NCI-H1436 treated with DMSO at 0.1 percent for 48 hours (cell line): Measurements from ENCODE around the gene PTPN20.

Experiments used
- DNase-seq: peaks from one replicate; lab custom pipeline; 2025; lab: John Stamatoyannopoulos, UW

Gene PTPN20

GRCh38 chr10:47035171-47035818 lies 124.1 kb downstream of the PTPN20 start:
- DNase-seq, result no peak

GRCh38 chr10:47035819-47036337 lies 124.7 kb downstream of the PTPN20 start:
- DNase-seq, result no peak

- no peak for DNase-seq
Measured at GRCh38 chr10:47036771-47037170, 125.5 kb downstream of the PTPN20 start.

- no peak for DNase-seq
Measured at GRCh38 chr10:47037654-47038425, 126.6 kb downstream of the PTPN20 start.

- no peak for DNase-seq
Measured at GRCh38 chr10:47038881-47039561, 127.8 kb downstream of the PTPN20 start.

- DNase-seq, result no peak
Measured at GRCh38 chr10:47039562-47039913, 128.3 kb downstream of the PTPN20 start.

GRCh38 chr10:47040041-47040491 lies 128.8 kb downstream of the PTPN20 start:
- DNase-seq, result no peak

- no peak for DNase-seq
Measured at GRCh38 chr10:47040681-47041080, 129.5 kb downstream of the PTPN20 start.

GRCh38 chr10:47041396-47042198 lies 130.4 kb downstream of the PTPN20 start:
- no peak for DNase-seq

- no peak for DNase-seq
Measured at GRCh38 chr10:47042199-47042473, 130.9 kb downstream of the PTPN20 start.

GRCh38 chr10:47042780-47043750 lies 131.8 kb downstream of the PTPN20 start:
- no peak for DNase-seq

- no peak for DNase-seq
Measured at GRCh38 chr10:47043928-47044538, 132.8 kb downstream of the PTPN20 start.

- DNase-seq, result no peak
Measured at GRCh38 chr10:47044741-47045140, 133.5 kb downstream of the PTPN20 start.

GRCh38 chr10:47045331-47045861 lies 134.2 kb downstream of the PTPN20 start:
- no peak for DNase-seq

GRCh38 chr10:47046321-47047126 lies 135.3 kb downstream of the PTPN20 start:
- no peak for DNase-seq

- no peak for DNase-seq
Measured at GRCh38 chr10:47047127-47047504, 135.9 kb downstream of the PTPN20 start.

- no peak for DNase-seq
Measured at GRCh38 chr10:47047577-47048525, 136.6 kb downstream of the PTPN20 start.

GRCh38 chr10:47048526-47048905 lies 137.3 kb downstream of the PTPN20 start:
- DNase-seq, result no peak
